Liver (tissue), 9 donors: ENCODE measurements around the gene STMP1. TPM values are rescaled to one million over a fixed set of nuclear protein-coding genes. Genes with fewer than 3 reads are reported as not detected.

Experiments
- DNase-seq: peaks from one replicate; pipeline ENCODE4 v3.0.0-alpha.2; 2017; ENCODE audit warnings: low spot score
- H3K27ac ChIP-seq, 2 donors: one replicate each; pipeline ENCODE4 v1.7.0; 2013; ENCODE audit warnings: inconsistent platforms in 2 of 2, low read length in 2 of 2, control low read depth in 1 of 2, low read depth in 1 of 2, mild to moderate bottlenecking in 1 of 2
- H3K27me3 ChIP-seq, 4 donors: one replicate each; pipeline versions ENCODE4 v1.6.1 to v1.7.0; 2013; ENCODE audit warnings: low read length in 3 of 4, inconsistent platforms in 1 of 4, mild to moderate bottlenecking in 1 of 4, moderate library complexity in 1 of 4; ENCODE audit not compliant: control insufficient read depth in 4 of 4, insufficient read depth in 4 of 4
- H3K36me3 ChIP-seq, 4 donors: one replicate each; pipeline versions ENCODE4 v1.6.1 to v1.7.0; 2013; ENCODE audit warnings: low read length in 3 of 4, mild to moderate bottlenecking in 3 of 4, low read depth in 1 of 4, moderate library complexity in 1 of 4; ENCODE audit not compliant: control insufficient read depth in 4 of 4, insufficient read depth in 3 of 4
- H3K4me1 ChIP-seq, 4 donors: one replicate each; pipeline versions ENCODE4 v1.6.1 to v1.7.0; 2013; ENCODE audit warnings: low read length in 3 of 4, mild to moderate bottlenecking in 3 of 4, moderate library complexity in 1 of 4; ENCODE audit not compliant: control insufficient read depth in 4 of 4, insufficient read depth in 4 of 4
- H3K4me3 ChIP-seq, 3 donors: one replicate each; pipeline versions ENCODE4 v1.6.1 to v1.7.0; 2013; ENCODE audit warnings: low read length in 3 of 3, control low read depth in 1 of 3, low read depth in 1 of 3, mild to moderate bottlenecking in 1 of 3
- H3K9ac ChIP-seq, 2 donors: one replicate each; pipeline ENCODE4 v1.7.0; 2013; ENCODE audit warnings: low read length in 2 of 2, mild to moderate bottlenecking in 2 of 2, moderate library complexity in 2 of 2, control low read depth in 1 of 2, low read depth in 1 of 2
- H3K9me3 ChIP-seq, 4 donors: one replicate each; pipeline versions ENCODE4 v1.6.1 to v1.7.0; 2013; ENCODE audit warnings: low read length in 3 of 4; ENCODE audit not compliant: control insufficient read depth in 4 of 4
- EGR1 ChIP-seq, 2 donors: IDR thresholded peaks; 2 replicates each; pipeline ENCODE4 v1.6.1; 2016 to 2018; ENCODE audit warnings: antibody characterized with exemption in 2 of 2, low read depth in 2 of 2
- FOXA2 ChIP-seq: IDR thresholded peaks from 2 replicates; pipeline ENCODE4 v1.6.1; 2016; ENCODE audit warnings: antibody characterized with exemption
- GABPA ChIP-seq, 2 donors: IDR thresholded peaks in 1 of 2; conservative IDR thresholded peaks in 1 of 2; 2 replicates each; pipeline ENCODE4 v1.6.1; 2016; ENCODE audit warnings: antibody characterized with exemption in 2 of 2, mild to moderate bottlenecking in 1 of 2, moderate library complexity in 1 of 2
- HNF4A ChIP-seq, 2 donors: conservative IDR thresholded peaks; 2 replicates each; pipeline ENCODE4 v1.6.1; 2016; ENCODE audit warnings: antibody characterized with exemption in 2 of 2, mild to moderate bottlenecking in 2 of 2
- HNF4G ChIP-seq: IDR thresholded peaks from 2 replicates; pipeline ENCODE4 v1.6.1; 2016; ENCODE audit warnings: antibody characterized with exemption
- JUND ChIP-seq, 2 donors: IDR thresholded peaks; 2 replicates each; pipeline ENCODE4 v1.6.1; 2016; ENCODE audit warnings: antibody characterized with exemption in 2 of 2
- NR2F2 ChIP-seq: IDR thresholded peaks from 2 replicates; pipeline ENCODE4 v1.6.1; 2016; ENCODE audit warnings: antibody characterized with exemption
- RAD21 ChIP-seq, 2 donors: IDR thresholded peaks; 2 replicates each; pipeline ENCODE4 v1.6.1; 2016; ENCODE audit warnings: antibody characterized with exemption in 2 of 2, mild to moderate bottlenecking in 2 of 2
- SP1 ChIP-seq: IDR thresholded peaks from 2 replicates; pipeline ENCODE4 v1.6.1; 2018; ENCODE audit warnings: antibody characterized with exemption, mild to moderate bottlenecking
- TAF1 ChIP-seq: conservative IDR thresholded peaks from 2 replicates; pipeline ENCODE4 v1.6.1; 2016; ENCODE audit warnings: antibody characterized with exemption, mild to moderate bottlenecking
- YY1 ChIP-seq: IDR thresholded peaks from 2 replicates; pipeline ENCODE4 v1.6.1; 2016; ENCODE audit warnings: antibody characterized with exemption, mild to moderate bottlenecking
- WGBS: extraction: QIAGEN DNeasy Blood & Tissue Kit; methylation state at CpG from one replicate; pipeline ENCODE4 v1.1.7; 2013; 5-methylcytosine and 5-hydroxymethylcytosine counted together
- polyA plus RNA-seq, 2 donors: library from polyadenylated mRNA; stranded (reverse) in 1 of 2; unstranded in 1 of 2; fragments of 200-250 nt in 1 of 2; fragments of >200 nt in 1 of 2; fragmentation: Nextera tagmentation in 1 of 2; extraction: Ambion mirVana in 1 of 2; gene quantifications; one replicate each; pipeline versions ENCODE4 v1.2.1 to v1.2.3, GENCODE V29; 2013 to 2015
- total RNA-seq, 2 donors: library from RNA; depleted of rRNA; stranded (reverse); fragments of >200 nt; gene quantifications; one replicate each; pipeline ENCODE4 v1.2.3, GENCODE V29; 2014
- TF ChIP-seq, protein P1 (sequence below): IDR thresholded peaks from 2 replicates; pipeline ENCODE4 v1.6.1; 2016; ENCODE audit warnings: antibody characterized with exemption, mild to moderate bottlenecking
- TF ChIP-seq, protein P2 (sequence below): IDR thresholded peaks from 2 replicates; pipeline ENCODE4 v1.6.1; 2016; ENCODE audit warnings: antibody characterized with exemption
- TF ChIP-seq, protein P3 (sequence below): IDR thresholded peaks from 2 replicates; pipeline ENCODE4 v1.6.1; 2016; ENCODE audit warnings: antibody characterized with exemption
- TF ChIP-seq, protein P4 (sequence below): fragments of 150-350 bp; IDR thresholded peaks from 2 replicates; pipeline ENCODE4 v1.5.1; 2017; ENCODE audit warnings: improper control_type of control experiment, low read depth, low read length; ENCODE audit not compliant: missing input control
- donor health status: healthy.
- donor health status: healthy.
- donor health status: healthy.
- donor health status: healthy.
- donor health status: healthy.

The STMP1 gene
- total and polyA plus RNA-seq, 4 donors = 6.8 to 30.7 (median 13.8) TPM

DNA sequence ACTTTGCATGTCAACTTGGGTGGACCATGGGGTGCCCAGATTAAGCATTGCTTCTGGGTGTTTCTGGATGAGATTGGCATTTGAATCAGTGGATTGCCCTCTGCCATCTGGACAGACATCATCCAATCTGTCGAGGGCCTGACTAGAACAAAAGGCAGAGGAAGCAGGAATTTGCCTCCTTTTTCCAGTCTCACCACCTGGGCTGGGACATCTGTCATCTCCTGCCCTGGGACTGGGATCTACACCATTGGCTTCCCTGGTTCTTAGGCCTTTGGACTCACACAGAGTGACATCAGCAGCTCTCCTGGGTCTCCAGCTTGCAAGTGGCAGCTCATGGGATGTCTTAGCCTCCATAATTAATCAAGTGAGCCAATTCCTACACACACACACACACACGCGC, 55.4 kb downstream of the STMP1 start:
- H3K9me3 ChIP-seq = no peaks in the 10 kb centered on the region
- H3K27ac ChIP-seq = no peak overlapping the region
- H3K4me3 ChIP-seq = no peak overlapping the region
- TF ChIP-seq, protein P1, sequence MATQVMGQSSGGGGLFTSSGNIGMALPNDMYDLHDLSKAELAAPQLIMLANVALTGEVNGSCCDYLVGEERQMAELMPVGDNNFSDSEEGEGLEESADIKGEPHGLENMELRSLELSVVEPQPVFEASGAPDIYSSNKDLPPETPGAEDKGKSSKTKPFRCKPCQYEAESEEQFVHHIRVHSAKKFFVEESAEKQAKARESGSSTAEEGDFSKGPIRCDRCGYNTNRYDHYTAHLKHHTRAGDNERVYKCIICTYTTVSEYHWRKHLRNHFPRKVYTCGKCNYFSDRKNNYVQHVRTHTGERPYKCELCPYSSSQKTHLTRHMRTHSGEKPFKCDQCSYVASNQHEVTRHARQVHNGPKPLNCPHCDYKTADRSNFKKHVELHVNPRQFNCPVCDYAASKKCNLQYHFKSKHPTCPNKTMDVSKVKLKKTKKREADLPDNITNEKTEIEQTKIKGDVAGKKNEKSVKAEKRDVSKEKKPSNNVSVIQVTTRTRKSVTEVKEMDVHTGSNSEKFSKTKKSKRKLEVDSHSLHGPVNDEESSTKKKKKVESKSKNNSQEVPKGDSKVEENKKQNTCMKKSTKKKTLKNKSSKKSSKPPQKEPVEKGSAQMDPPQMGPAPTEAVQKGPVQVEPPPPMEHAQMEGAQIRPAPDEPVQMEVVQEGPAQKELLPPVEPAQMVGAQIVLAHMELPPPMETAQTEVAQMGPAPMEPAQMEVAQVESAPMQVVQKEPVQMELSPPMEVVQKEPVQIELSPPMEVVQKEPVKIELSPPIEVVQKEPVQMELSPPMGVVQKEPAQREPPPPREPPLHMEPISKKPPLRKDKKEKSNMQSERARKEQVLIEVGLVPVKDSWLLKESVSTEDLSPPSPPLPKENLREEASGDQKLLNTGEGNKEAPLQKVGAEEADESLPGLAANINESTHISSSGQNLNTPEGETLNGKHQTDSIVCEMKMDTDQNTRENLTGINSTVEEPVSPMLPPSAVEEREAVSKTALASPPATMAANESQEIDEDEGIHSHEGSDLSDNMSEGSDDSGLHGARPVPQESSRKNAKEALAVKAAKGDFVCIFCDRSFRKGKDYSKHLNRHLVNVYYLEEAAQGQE = no peak
- TF ChIP-seq NR2F2 = no peak
- TF ChIP-seq JUND (IDR thresholded peaks at IDR 0.05) = no peak
- TF ChIP-seq RAD21 (IDR thresholded peaks at IDR 0.05) = no peak
- TF ChIP-seq, protein P2, sequence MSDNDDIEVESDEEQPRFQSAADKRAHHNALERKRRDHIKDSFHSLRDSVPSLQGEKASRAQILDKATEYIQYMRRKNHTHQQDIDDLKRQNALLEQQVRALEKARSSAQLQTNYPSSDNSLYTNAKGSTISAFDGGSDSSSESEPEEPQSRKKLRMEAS = no peak
- no peak for TF ChIP-seq EGR1 (IDR thresholded peaks at IDR 0.05; ENCODE audit: low read depth in 2 of 2)
- 83% methylated on average over 3 of the region's 3 CpGs for WGBS
- no peak overlapping the region for H3K9ac ChIP-seq
- no peak for DNase-seq
- no peaks in the 10 kb centered on the region for H3K36me3 ChIP-seq
- no peaks in the 10 kb centered on the region for H3K4me1 ChIP-seq
- no peaks in the 10 kb centered on the region for H3K27me3 ChIP-seq

DNA sequence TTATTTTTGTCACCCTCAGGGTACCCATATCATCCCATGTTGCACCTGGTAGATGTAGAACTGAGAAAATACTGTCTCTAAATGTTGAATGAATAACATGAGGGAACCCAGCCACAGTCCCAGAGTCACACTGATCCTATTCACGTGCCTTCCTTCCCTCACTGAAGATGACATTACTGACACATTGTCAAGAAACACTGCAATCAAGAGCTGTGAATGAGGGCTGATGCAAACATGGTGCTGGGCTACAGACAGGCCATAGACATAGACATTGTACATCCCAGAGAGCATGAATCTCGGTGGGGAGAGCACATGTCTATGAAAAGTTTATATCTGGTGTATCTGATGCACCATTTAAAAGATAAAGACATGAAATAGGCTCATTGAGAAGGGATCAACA, 55.9 kb downstream of the STMP1 start:
- H3K4me3 ChIP-seq = no peak overlapping the region
- TF ChIP-seq, protein P3, sequence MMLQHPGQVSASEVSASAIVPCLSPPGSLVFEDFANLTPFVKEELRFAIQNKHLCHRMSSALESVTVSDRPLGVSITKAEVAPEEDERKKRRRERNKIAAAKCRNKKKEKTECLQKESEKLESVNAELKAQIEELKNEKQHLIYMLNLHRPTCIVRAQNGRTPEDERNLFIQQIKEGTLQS = no peak
- no peak for TF ChIP-seq RAD21 (IDR thresholded peaks at IDR 0.05)
- TF ChIP-seq, protein P4, sequence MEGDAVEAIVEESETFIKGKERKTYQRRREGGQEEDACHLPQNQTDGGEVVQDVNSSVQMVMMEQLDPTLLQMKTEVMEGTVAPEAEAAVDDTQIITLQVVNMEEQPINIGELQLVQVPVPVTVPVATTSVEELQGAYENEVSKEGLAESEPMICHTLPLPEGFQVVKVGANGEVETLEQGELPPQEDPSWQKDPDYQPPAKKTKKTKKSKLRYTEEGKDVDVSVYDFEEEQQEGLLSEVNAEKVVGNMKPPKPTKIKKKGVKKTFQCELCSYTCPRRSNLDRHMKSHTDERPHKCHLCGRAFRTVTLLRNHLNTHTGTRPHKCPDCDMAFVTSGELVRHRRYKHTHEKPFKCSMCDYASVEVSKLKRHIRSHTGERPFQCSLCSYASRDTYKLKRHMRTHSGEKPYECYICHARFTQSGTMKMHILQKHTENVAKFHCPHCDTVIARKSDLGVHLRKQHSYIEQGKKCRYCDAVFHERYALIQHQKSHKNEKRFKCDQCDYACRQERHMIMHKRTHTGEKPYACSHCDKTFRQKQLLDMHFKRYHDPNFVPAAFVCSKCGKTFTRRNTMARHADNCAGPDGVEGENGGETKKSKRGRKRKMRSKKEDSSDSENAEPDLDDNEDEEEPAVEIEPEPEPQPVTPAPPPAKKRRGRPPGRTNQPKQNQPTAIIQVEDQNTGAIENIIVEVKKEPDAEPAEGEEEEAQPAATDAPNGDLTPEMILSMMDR = no peak
- no peak for TF ChIP-seq YY1
- TF ChIP-seq HNF4A (conservative IDR thresholded peaks at IDR 0.05) = no peak
- no peak for TF ChIP-seq HNF4G
- no peak for TF ChIP-seq EGR1 (IDR thresholded peaks at IDR 0.05; ENCODE audit: low read depth in 2 of 2)
- TF ChIP-seq SP1 = no peak
- no peak for TF ChIP-seq TAF1
- no peak for TF ChIP-seq FOXA2
- no peak for TF ChIP-seq JUND (IDR thresholded peaks at IDR 0.05)
- TF ChIP-seq GABPA (IDR thresholded peaks at IDR 0.05 in 1 of 2, conservative IDR thresholded peaks at IDR 0.05 in 1 of 2) = no peak
- H3K27me3 ChIP-seq = no peaks in the 10 kb centered on the region
- H3K36me3 ChIP-seq = no peaks in the 10 kb centered on the region
- no peak for DNase-seq
- no peak overlapping the region for H3K9ac ChIP-seq
- no peaks in the 10 kb centered on the region for H3K9me3 ChIP-seq
- WGBS = 68% methylated on average over 2 of the region's 2 CpGs
- H3K4me1 ChIP-seq = no peaks in the 10 kb centered on the region
- H3K27ac ChIP-seq = no peak overlapping the region
